Activated CD8-positive, alpha-beta memory T cell treated with anti-CD3 and anti-CD28 coated beads for 48 hours (primary cell): ENCODE results near the gene TENT5C.
"Not testable (repeated sequence)": the region's sequence is repeated elsewhere in the genome, so short reads cannot be mapped to it uniquely, and the experiment has no call there.

Experiments used
- DNase-seq, 3 experiments: peaks; one replicate each; pipeline ENCODE4 v3.0.0-alpha.2; 2020; ENCODE audit warnings: low read depth in 2 of 3, low spot score in 2 of 3

TENT5C gene

GRCh38 chr1:117605774-117606648 lies at the start of gene TENT5C:
Gene TENT5C (plus strand): TSS chr1:117606048. CDS start chr1:117622869, 16,821 bp downstream.
- peak; percentile 90 to 96 (median 94) for DNase-seq

GRCh38 chr1:117556341-117556740 lies 49.5 kb upstream of the TENT5C start:
- DNase-seq = no peak

- no peak for DNase-seq
Measured at GRCh38 chr1:117556976-117557375, 48.9 kb upstream of the TENT5C start.

GRCh38 chr1:117558451-117558850 lies 47.4 kb upstream of the TENT5C start:
- DNase-seq = not testable (repeated sequence)

DNA sequence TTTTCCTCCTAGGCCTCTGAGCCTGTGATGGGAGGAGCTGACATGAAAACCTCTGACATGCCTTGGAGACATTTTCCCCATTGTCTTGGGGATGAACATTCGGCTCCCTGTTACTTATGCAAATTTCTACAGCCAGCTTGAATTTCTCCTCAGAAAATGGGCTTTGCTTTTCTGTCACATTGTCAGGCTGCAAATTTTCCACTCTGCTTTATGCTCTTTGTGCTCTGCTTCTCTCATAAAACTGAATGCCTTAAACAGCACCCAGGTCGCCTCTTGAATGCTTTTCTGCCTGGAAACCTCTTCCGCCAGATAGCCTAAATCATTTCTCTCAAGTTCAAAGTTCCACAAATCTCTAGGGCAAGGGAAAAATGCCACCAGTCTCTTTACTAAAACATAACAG lies 46.7 kb upstream of the TENT5C start:
- no peak for DNase-seq

DNA sequence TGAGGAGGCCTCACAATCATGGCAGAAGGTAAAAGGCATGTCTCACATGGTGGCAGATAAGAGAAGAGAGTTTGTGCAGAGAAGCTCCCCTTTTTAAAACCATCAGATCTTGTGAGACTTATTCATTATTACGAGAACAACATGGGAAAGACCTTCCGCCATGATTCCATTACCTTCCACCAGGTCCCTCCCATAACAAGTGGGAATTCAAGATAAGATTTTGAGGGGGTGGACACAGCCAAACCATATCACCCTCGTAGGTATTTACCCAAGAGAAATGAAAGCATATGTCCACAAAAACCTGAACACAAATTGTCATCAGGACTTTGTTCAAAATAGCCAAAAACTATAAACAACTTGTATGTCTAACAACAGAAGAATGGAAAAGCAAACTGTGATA lies 45.9 kb upstream of the TENT5C start:
- no peak for DNase-seq

- no peak for DNase-seq
Measured at GRCh38 chr1:117561071-117561470, 44.8 kb upstream of the TENT5C start.

GRCh38 chr1:117561551-117561950 lies 44.3 kb upstream of the TENT5C start:
- no peak for DNase-seq

DNA sequence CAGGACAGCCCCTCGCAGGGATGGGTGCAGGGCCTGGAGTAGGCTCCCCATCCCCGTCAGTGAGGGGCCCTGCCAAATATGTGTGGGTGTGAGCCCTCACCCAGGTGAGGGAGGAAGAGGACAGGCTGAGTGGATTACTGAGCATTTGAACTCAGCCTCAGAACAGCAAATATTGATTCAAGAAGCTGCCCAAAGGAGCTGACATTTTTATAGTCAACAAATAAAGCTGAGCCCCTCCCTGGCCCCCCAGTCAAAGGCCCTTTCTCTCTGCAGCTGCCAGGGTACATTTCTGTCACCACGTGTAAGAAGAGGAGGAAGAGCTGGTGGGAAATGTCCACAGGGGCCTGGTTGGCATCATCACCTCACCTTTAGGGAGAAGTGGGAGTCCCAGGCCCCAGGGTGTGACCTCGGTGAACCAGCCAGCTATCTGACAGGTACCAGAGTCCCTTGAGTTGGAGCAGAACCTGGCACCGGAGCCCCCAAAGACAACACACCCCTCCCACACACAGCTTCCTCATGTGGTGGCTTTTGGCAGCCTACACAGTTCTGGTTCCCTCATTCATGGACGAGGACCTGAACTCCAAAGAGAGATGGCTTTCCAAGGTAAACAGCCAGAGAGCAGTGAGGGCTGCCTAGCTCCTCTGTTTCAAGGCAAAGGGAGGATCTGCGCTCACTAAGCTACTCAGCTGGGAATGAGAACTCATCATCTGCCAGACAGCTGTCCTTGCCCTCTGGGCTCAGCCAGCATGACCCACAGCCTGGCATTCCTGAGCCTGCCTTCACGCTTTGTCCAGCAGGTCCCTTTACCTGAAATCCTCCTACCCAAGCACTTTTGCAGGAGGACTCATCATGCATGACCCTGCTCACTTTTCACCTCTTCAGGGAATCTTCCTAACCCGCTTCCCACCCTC lies 43.0 kb upstream of the TENT5C start:
- DNase-seq = no peak

DNA sequence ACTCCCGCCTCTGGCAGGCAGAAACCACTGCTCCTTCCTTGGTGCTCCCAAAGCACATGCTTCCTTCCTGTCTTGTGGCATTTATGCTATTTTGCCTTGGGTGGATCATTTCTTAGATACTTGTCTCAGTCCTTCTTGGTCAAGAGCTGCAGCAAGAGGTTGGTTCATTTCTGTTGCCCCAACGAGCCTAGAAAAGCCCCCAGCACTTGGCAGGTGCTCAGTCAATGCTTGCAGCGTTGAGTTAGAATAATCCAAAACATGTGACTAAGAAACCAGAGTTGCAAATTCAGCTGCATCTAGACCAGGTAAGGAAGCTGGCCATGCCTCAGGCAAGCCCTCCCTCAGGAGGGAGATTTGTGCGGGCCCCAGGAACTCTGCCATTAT lies 42.4 kb upstream of the TENT5C start:
- DNase-seq = no peak

- no peak for DNase-seq
Measured at GRCh38 chr1:117564227-117565075, 41.4 kb upstream of the TENT5C start.

GRCh38 chr1:117565076-117565556 lies 40.7 kb upstream of the TENT5C start:
- no peak for DNase-seq

DNA sequence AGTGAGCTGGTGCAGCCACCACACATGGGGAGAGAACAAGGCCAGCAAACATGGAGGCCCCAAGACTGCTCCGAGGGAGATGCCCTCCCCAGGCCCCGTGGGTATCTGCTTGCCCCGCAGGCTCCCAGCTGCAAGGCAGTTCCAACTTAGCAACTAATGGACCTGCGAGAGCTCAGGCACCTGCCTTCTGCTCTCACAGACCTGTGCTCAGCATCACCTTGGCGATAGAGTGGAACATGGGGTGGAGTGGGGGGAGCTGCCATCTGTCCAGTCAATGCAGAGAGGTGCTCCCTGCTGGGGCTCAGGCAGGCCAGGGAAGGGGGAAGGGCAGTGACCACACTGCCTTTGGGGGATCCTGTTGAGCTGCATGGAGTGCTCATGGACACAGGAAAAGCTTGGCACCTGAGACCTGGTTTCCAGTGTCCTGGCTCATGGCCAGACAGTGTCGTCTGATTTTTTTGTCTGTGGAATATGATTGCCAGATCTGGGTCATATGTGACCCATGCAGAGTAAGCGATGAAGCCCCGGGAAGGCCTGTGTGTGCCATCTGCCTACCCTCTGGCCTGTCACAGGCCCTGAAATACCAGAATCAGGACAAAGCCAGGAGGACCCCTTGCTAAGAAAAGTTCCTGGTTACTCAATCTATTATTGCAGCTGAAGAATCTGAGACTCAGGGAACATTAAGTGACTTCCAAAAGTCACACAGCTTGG lies 39.9 kb upstream of the TENT5C start:
- DNase-seq = no peak

GRCh38 chr1:117566556-117566955 lies 39.3 kb upstream of the TENT5C start:
- no peak for DNase-seq

GRCh38 chr1:117567435-117567834 lies 38.4 kb upstream of the TENT5C start:
- no peak for DNase-seq

GRCh38 chr1:117567976-117568375 lies 37.9 kb upstream of the TENT5C start:
- DNase-seq = no peak

GRCh38 chr1:117568999-117569398 lies 36.8 kb upstream of the TENT5C start:
- DNase-seq = no peak

GRCh38 chr1:117569856-117570255 lies 36.0 kb upstream of the TENT5C start:
- DNase-seq = no peak

DNA sequence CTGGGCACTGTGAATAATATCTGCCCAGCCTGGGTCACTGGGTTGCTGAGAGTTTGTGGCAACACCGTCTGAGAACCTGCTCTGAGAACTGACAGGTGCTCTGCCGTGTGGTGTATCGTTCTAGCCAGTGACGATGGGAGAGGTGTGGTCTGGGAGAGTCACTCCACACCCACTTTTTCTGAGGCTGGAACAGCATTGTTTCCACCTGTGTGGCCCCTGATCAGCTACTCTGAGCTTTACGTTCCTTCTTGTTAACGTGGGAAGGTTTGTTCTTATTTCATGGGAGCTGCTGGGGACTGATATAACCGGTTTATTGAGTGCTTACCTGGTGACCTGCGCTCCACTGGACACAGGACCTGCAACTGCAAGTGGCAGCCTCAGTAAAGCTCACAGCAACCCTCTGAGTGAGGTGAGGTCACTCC lies 34.8 kb upstream of the TENT5C start:
- no peak for DNase-seq

DNA sequence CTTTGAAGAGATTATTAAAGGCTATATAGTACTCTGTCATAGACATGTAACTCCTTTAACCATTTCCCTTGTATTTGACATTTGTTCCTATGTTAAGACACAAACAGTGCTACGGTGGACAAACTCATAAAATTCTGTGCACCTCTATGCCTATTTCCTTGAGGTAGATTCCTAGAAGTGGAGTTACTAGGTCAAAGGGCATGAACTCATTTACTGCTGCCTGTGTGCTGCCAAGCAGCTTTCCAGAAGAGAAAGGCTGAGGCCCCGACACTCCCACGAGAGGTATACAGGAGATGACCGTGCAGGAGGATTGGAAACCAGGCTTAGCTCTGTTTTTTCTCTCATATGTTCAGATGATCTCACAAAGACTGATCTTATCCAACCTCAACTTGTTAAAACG lies 34.4 kb upstream of the TENT5C start:
- DNase-seq = no peak
